Measurements from ENCODE around the gene ITGB4. TPM values are rescaled to one million over a fixed set of nuclear protein-coding genes. Genes with fewer than 3 reads are reported as not detected.

Gene ITGB4
- total and polyA plus RNA-seq, 2 of the 13 experiments (the other 11 are each of a cell fraction or from before 2014, with no cell fraction given): 6.9 to 14.5 TPM

DNA sequence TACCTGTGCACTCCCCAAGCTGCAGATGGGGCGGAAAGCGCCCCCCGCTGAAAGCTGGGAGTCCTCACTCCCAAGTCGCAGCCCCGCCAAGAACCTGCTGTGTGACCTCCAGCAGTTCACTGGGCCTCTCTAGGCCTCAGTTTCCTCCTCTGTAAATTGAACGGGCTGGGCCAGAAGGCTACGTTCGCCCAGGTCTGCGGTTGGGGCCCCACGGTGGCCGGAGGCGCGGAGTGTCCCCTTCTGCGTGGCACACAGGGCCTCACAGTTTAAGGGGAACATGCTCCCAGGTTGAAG is 43.1 kb downstream of the ITGB4 start (continued):
- TF ChIP-seq ZNF12 (CRISPR knock-in tag; IDR thresholded peaks at IDR 0.05): no peak
- TF ChIP-seq SRF (IDR thresholded peaks at IDR 0.05; ENCODE audit: low read depth, low read length): no peak
- TF ChIP-seq, protein P1, sequence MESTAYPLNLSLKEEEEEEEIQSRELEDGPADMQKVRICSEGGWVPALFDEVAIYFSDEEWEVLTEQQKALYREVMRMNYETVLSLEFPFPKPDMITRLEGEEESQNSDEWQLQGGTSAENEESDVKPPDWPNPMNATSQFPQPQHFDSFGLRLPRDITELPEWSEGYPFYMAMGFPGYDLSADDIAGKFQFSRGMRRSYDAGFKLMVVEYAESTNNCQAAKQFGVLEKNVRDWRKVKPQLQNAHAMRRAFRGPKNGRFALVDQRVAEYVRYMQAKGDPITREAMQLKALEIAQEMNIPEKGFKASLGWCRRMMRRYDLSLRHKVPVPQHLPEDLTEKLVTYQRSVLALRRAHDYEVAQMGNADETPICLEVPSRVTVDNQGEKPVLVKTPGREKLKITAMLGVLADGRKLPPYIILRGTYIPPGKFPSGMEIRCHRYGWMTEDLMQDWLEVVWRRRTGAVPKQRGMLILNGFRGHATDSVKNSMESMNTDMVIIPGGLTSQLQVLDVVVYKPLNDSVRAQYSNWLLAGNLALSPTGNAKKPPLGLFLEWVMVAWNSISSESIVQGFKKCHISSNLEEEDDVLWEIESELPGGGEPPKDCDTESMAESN (CRISPR knock-in tag; conservative IDR thresholded peaks at IDR 0.05): peak; percentile 30; the same call in 1 of the 2 replicates
- TF ChIP-seq NCOR1 (IDR thresholded peaks at IDR 0.05; ENCODE audit: borderline replicate concordance, low read length): peak; percentile 19; the same call in 1 of the 2 replicates
- TF ChIP-seq MXD4 (CRISPR knock-in tag; IDR thresholded peaks at IDR 0.05): peak; percentile 39; the same call in 1 of the 2 replicates
- no peak for TF ChIP-seq ZBTB20 (CRISPR knock-in tag; IDR thresholded peaks at IDR 0.05; ENCODE audit: borderline replicate concordance, low read depth)
- TF ChIP-seq, protein P2, sequence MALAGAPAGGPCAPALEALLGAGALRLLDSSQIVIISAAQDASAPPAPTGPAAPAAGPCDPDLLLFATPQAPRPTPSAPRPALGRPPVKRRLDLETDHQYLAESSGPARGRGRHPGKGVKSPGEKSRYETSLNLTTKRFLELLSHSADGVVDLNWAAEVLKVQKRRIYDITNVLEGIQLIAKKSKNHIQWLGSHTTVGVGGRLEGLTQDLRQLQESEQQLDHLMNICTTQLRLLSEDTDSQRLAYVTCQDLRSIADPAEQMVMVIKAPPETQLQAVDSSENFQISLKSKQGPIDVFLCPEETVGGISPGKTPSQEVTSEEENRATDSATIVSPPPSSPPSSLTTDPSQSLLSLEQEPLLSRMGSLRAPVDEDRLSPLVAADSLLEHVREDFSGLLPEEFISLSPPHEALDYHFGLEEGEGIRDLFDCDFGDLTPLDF (CRISPR knock-in tag; IDR thresholded peaks at IDR 0.05): peak; percentile 10; the same call in 1 of the 2 replicates
- TF ChIP-seq AKAP8 (CRISPR knock-in tag; IDR thresholded peaks at IDR 0.05): 0 out of 2 replicates have a peak, but pooled peaks have one; percentile 74
- peak; percentile 0; the same call in 1 of the 2 replicates for TF ChIP-seq FOXA3 (CRISPR knock-in tag; IDR thresholded peaks at IDR 0.05)
- 0 out of 2 replicates have a peak, but pooled peaks have one; percentile 34 for TF ChIP-seq RCOR2 (CRISPR knock-in tag; IDR thresholded peaks at IDR 0.05)
- TF ChIP-seq, protein P3, sequence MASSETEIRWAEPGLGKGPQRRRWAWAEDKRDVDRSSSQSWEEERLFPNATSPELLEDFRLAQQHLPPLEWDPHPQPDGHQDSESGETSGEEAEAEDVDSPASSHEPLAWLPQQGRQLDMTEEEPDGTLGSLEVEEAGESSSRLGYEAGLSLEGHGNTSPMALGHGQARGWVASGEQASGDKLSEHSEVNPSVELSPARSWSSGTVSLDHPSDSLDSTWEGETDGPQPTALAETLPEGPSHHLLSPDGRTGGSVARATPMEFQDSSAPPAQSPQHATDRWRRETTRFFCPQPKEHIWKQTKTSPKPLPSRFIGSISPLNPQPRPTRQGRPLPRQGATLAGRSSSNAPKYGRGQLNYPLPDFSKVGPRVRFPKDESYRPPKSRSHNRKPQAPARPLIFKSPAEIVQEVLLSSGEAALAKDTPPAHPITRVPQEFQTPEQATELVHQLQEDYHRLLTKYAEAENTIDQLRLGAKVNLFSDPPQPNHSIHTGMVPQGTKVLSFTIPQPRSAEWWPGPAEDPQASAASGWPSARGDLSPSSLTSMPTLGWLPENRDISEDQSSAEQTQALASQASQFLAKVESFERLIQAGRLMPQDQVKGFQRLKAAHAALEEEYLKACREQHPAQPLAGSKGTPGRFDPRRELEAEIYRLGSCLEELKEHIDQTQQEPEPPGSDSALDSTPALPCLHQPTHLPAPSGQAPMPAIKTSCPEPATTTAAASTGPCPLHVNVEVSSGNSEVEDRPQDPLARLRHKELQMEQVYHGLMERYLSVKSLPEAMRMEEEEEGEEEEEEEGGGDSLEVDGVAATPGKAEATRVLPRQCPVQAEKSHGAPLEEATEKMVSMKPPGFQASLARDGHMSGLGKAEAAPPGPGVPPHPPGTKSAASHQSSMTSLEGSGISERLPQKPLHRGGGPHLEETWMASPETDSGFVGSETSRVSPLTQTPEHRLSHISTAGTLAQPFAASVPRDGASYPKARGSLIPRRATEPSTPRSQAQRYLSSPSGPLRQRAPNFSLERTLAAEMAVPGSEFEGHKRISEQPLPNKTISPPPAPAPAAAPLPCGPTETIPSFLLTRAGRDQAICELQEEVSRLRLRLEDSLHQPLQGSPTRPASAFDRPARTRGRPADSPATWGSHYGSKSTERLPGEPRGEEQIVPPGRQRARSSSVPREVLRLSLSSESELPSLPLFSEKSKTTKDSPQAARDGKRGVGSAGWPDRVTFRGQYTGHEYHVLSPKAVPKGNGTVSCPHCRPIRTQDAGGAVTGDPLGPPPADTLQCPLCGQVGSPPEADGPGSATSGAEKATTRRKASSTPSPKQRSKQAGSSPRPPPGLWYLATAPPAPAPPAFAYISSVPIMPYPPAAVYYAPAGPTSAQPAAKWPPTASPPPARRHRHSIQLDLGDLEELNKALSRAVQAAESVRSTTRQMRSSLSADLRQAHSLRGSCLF (CRISPR knock-in tag; IDR thresholded peaks at IDR 0.05; ENCODE audit: borderline replicate concordance): no peak; the same call in 1 of the 2 replicates
- TF ChIP-seq KLF16 (CRISPR knock-in tag; IDR thresholded peaks at IDR 0.05): peak; percentile 29 to 65; a peak in 1 of 4 replicates
- TF ChIP-seq TBX2 (CRISPR knock-in tag; IDR thresholded peaks at IDR 0.05; ENCODE audit: borderline replicate concordance): peak; percentile 67
- TF ChIP-seq, protein P4, sequence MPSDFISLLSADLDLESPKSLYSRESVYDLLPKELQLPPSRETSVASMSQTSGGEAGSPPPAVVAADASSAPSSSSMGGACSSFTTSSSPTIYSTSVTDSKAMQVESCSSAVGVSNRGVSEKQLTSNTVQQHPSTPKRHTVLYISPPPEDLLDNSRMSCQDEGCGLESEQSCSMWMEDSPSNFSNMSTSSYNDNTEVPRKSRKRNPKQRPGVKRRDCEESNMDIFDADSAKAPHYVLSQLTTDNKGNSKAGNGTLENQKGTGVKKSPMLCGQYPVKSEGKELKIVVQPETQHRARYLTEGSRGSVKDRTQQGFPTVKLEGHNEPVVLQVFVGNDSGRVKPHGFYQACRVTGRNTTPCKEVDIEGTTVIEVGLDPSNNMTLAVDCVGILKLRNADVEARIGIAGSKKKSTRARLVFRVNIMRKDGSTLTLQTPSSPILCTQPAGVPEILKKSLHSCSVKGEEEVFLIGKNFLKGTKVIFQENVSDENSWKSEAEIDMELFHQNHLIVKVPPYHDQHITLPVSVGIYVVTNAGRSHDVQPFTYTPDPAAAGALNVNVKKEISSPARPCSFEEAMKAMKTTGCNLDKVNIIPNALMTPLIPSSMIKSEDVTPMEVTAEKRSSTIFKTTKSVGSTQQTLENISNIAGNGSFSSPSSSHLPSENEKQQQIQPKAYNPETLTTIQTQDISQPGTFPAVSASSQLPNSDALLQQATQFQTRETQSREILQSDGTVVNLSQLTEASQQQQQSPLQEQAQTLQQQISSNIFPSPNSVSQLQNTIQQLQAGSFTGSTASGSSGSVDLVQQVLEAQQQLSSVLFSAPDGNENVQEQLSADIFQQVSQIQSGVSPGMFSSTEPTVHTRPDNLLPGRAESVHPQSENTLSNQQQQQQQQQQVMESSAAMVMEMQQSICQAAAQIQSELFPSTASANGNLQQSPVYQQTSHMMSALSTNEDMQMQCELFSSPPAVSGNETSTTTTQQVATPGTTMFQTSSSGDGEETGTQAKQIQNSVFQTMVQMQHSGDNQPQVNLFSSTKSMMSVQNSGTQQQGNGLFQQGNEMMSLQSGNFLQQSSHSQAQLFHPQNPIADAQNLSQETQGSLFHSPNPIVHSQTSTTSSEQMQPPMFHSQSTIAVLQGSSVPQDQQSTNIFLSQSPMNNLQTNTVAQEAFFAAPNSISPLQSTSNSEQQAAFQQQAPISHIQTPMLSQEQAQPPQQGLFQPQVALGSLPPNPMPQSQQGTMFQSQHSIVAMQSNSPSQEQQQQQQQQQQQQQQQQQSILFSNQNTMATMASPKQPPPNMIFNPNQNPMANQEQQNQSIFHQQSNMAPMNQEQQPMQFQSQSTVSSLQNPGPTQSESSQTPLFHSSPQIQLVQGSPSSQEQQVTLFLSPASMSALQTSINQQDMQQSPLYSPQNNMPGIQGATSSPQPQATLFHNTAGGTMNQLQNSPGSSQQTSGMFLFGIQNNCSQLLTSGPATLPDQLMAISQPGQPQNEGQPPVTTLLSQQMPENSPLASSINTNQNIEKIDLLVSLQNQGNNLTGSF (CRISPR knock-in tag; IDR thresholded peaks at IDR 0.05): 0 out of 2 replicates have a peak, but pooled peaks have one; percentile 12
- peak; percentile 39 for TF ChIP-seq DMAP1 (CRISPR knock-in tag; IDR thresholded peaks at IDR 0.05)
- no peak for TF ChIP-seq CENPX (CRISPR knock-in tag; IDR thresholded peaks at IDR 0.05)
